NCI-H128 (cell line): ENCODE measurements around the gene CX3CR1.

Experiments
- DNase-seq: peaks from one replicate; lab custom pipeline; 2025; ENCODE audit not compliant: unreplicated experiment; lab: John Stamatoyannopoulos, UW

CX3CR1 gene

GRCh38 chr3:39292961-39293360, 13.1 kb upstream of the CX3CR1 start:
- DNase-seq, result no peak

GRCh38 chr3:39291903-39292329, 12.1 kb upstream of the CX3CR1 start:
- DNase-seq, result no peak

- DNase-seq, result no peak
Measured at GRCh38 chr3:39290255-39290654, 10.4 kb upstream of the CX3CR1 start.

GRCh38 chr3:39289107-39289506, 9.3 kb upstream of the CX3CR1 start:
- no peak for DNase-seq

- DNase-seq, result peak; percentile 56
Measured at GRCh38 chr3:39288300-39288808, 8.5 kb upstream of the CX3CR1 start.

GRCh38 chr3:39287216-39288164, 7.7 kb upstream of the CX3CR1 start:
- no peak for DNase-seq

- DNase-seq, result no peak
Measured at GRCh38 chr3:39286771-39287170, 6.9 kb upstream of the CX3CR1 start.

GRCh38 chr3:39285332-39285731, 5.5 kb upstream of the CX3CR1 start:
- no peak for DNase-seq

GRCh38 chr3:39284457-39284881, 4.6 kb upstream of the CX3CR1 start:
- no peak for DNase-seq

- DNase-seq, result no peak
Measured at GRCh38 chr3:39282057-39282456, 2.2 kb upstream of the CX3CR1 start.

- DNase-seq, result no peak
Measured at GRCh38 chr3:39281533-39281932, 1.7 kb upstream of the CX3CR1 start.

- DNase-seq, result no peak
Measured at GRCh38 chr3:39280571-39280970, 735 bp upstream of the CX3CR1 start.

GRCh38 chr3:39278616-39278935, 1.3 kb downstream of the CX3CR1 start:
- DNase-seq, result no peak

- DNase-seq, result no peak
Measured at GRCh38 chr3:39277893-39278615, 1.8 kb downstream of the CX3CR1 start.

- DNase-seq, result no peak
Measured at GRCh38 chr3:39276746-39277145, 3.1 kb downstream of the CX3CR1 start.

- DNase-seq, result no peak
Measured at GRCh38 chr3:39275963-39276593, 3.8 kb downstream of the CX3CR1 start.

- DNase-seq, result no peak
Measured at GRCh38 chr3:39275052-39275451, 4.8 kb downstream of the CX3CR1 start.

- no peak for DNase-seq
Measured at GRCh38 chr3:39273119-39273518, 6.7 kb downstream of the CX3CR1 start.

- DNase-seq, result no peak
Measured at GRCh38 chr3:39272191-39272590, 7.6 kb downstream of the CX3CR1 start.

- DNase-seq, result no peak
Measured at GRCh38 chr3:39271363-39271914, 8.4 kb downstream of the CX3CR1 start.

- no peak for DNase-seq
Measured at GRCh38 chr3:39269528-39269927, 10.3 kb downstream of the CX3CR1 start.
